Measurements from ENCODE around the gene RALGPS1.

- no peak for TF ChIP-seq GATA2 (IDR thresholded peaks at IDR 0.05; ENCODE audit: low read depth, low read length)
- no peak for TF ChIP-seq GATA3 (IDR thresholded peaks at IDR 0.05; ENCODE audit: low read depth, low read length)
Observed at GRCh38 chr9:126937444-126937843, 22.9 kb downstream of the RALGPS1 start.

All from SH-SY5Y (cell line).